Liver (tissue), 3 donors: Measurements from ENCODE around the gene HOOK2.

Experiments
- CTCF ChIP-seq: fragments of 150-350 bp; IDR thresholded peaks from 2 replicates; pipeline ENCODE4 v1.5.1; 2017; ENCODE audit warnings: improper control_type of control experiment, low read depth, low read length; ENCODE audit not compliant: missing input control
- EGR1 ChIP-seq, 2 donors: IDR thresholded peaks; 2 replicates each; pipeline ENCODE4 v1.6.1; 2016 to 2018; ENCODE audit warnings: antibody characterized with exemption in 2 of 2, low read depth in 2 of 2
- FOXA1 ChIP-seq: IDR thresholded peaks from 2 replicates; pipeline ENCODE4 v1.6.1; 2016; ENCODE audit warnings: antibody characterized with exemption
- GABPA ChIP-seq, 2 donors: IDR thresholded peaks in 1 of 2; conservative IDR thresholded peaks in 1 of 2; 2 replicates each; pipeline ENCODE4 v1.6.1; 2016; ENCODE audit warnings: antibody characterized with exemption in 2 of 2, mild to moderate bottlenecking in 1 of 2, moderate library complexity in 1 of 2
- HNF4A ChIP-seq, 2 donors: conservative IDR thresholded peaks; 2 replicates each; pipeline ENCODE4 v1.6.1; 2016; ENCODE audit warnings: antibody characterized with exemption in 2 of 2, mild to moderate bottlenecking in 2 of 2
- HNF4G ChIP-seq: IDR thresholded peaks from 2 replicates; pipeline ENCODE4 v1.6.1; 2016; ENCODE audit warnings: antibody characterized with exemption
- JUND ChIP-seq, 2 donors: IDR thresholded peaks; 2 replicates each; pipeline ENCODE4 v1.6.1; 2016; ENCODE audit warnings: antibody characterized with exemption in 2 of 2
- MAX ChIP-seq: IDR thresholded peaks from 2 replicates; pipeline ENCODE4 v1.6.1; 2016; ENCODE audit warnings: antibody characterized with exemption
- NR2F2 ChIP-seq: IDR thresholded peaks from 2 replicates; pipeline ENCODE4 v1.6.1; 2016; ENCODE audit warnings: antibody characterized with exemption
- RAD21 ChIP-seq, 2 donors: IDR thresholded peaks; 2 replicates each; pipeline ENCODE4 v1.6.1; 2016; ENCODE audit warnings: antibody characterized with exemption in 2 of 2, mild to moderate bottlenecking in 2 of 2
- REST ChIP-seq: IDR thresholded peaks from 2 replicates; pipeline ENCODE4 v1.6.1; 2016; ENCODE audit warnings: antibody characterized with exemption, mild to moderate bottlenecking
- SP1 ChIP-seq: IDR thresholded peaks from 2 replicates; pipeline ENCODE4 v1.6.1; 2018; ENCODE audit warnings: antibody characterized with exemption, mild to moderate bottlenecking
- YY1 ChIP-seq: IDR thresholded peaks from 2 replicates; pipeline ENCODE4 v1.6.1; 2016; ENCODE audit warnings: antibody characterized with exemption, mild to moderate bottlenecking
- ZBTB33 ChIP-seq: IDR thresholded peaks from 2 replicates; pipeline ENCODE4 v1.6.1; 2016; ENCODE audit warnings: antibody characterized with exemption
- donor health status: healthy.
- donor health status: healthy.

- no peak for TF ChIP-seq CTCF
- no peak for TF ChIP-seq HNF4G
- no peak for TF ChIP-seq HNF4A (conservative IDR thresholded peaks at IDR 0.05)
- TF ChIP-seq EGR1 (IDR thresholded peaks at IDR 0.05; ENCODE audit: low read depth in 2 of 2), result no peak
- TF ChIP-seq ZBTB33, result no peak
- no peak for TF ChIP-seq NR2F2
- no peak for TF ChIP-seq MAX
- TF ChIP-seq SP1, result no peak
- TF ChIP-seq RAD21 (IDR thresholded peaks at IDR 0.05), result no peak
- TF ChIP-seq REST, result no peak
- TF ChIP-seq YY1, result no peak
- no peak for TF ChIP-seq FOXA1
- TF ChIP-seq JUND (IDR thresholded peaks at IDR 0.05), result no peak
- no peak for TF ChIP-seq GABPA (IDR thresholded peaks at IDR 0.05 in 1 of 2, conservative IDR thresholded peaks at IDR 0.05 in 1 of 2)
Observed at GRCh38 chr19:12750851-12751250, 24.5 kb downstream of the HOOK2 start.
